Measurements from ENCODE around the gene AKAP13.

AKAP13 gene

DNA sequence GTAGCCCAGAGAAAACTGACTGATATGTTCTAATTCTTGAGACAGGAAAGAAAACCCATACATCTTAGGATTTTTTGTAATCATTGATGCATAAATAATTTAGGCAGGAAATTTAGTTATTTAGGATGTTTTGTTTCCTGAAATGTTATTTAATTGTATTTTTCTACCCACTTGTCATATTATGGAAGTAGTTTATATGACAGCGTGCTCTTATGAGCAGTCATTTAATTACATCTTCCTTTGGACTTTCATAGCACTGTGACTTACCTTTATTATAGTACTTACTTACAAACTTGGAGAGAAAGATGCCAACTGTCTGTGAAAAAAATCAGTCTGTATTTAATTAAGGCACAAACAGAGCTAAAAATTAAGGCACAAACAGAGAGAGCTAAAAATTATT lies 65.0 kb downstream of the AKAP13 start:
- no peak for DNase-seq

DNA sequence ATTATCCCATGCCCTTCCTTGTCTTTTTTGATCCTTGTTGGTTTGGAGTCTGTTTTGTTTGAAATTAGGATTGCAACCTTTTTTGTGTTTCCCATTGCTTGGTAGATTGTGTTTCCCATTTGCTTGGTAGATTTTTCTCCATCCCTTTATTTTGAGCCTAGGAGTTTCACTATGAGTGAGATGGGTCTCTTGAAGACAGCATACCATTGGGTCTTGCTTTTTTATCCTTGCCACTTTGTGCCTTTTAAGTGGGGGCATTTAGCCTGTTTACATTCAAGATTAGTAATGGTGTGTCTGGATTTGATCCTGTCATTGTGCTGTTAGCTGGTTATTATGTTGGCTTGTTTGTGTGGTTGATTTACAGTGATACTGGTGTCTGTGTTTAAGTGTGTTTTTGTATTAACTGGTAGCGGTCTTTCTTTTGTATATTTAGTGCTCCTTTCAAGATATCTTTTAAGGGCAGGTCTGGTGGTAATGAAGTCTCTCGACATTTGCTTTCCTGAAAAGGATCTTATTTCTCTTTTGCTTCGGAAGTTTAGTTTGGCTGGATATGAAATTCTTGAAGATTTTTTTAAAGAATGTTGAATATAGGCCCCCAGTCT lies 70.8 kb downstream of the AKAP13 start:
- no peak for DNase-seq

DNA sequence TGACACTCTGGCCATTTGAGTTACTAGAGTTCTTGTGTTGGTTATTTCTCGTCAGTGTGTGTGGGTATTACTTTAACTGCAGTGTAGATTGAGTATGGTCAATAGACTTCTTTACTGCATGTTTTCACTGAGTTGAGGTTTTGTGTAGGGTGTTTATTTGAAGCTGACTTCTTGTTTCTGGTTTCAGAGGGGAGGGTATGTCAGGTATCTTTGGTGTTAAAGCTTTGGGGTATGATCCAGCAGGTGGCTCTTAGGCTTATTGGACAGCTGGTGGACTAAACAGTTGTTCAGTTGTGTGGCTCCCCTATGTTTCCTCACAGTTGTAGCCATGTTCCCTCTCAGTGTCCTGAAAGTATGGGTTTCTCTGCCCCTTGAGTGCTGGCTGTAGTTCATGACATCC lies 72.0 kb downstream of the AKAP13 start:
- DNase-seq, result no peak

DNA sequence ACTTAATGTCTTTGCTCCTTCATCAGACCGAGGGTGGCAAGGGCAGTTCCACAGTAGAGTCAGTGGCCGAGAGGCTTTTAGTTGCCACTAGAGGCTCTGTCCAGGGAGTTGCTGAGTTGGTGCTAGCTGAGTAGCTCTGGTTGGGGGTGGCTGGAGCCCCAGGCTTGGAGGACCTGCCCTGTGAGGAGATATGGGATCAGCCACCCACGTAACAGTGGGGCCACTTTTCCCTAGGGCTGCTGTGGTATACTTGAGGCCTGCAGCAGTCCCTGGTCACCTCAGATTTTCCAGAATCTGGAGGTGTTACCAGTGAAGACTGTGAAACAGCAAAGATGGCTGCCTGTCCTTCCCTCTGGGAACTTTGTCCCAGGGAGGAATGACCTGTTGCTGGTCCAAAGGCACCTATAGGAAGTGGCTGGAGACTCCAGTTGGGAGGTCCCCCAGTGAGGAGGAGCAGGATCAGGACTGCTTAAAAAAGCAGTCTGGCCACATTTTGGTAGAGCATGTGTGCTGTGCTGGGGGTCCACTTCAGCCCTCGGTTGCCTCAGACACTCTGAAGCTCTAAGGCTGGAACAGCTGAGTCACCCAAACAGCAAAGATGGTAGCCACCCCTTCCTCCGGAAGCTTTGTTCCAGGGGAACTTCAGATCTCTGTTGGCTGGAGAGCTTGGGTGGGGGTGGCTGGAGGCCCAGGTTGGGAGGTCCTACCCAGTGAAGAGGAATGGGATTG lies 72.9 kb downstream of the AKAP13 start:
- DNase-seq, result no peak

DNA sequence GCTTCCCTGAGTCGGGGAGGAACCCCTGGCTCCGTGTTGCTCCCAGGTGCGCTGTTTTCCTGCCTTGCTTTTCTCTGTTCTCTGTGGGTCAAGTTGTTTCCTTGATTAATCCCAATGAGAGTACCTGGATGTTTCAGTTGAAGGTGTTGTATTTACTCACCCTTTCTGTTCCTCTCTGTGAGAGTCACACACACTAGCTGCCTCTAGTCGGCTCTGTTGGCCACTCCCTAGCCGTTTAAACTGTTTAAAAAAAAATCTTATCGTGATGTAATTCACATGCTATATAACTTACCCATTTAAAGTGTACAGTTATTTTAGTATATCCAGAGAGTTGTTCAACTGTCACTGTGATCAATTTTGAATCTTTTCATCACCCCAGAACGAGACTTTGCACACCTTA lies 74.0 kb downstream of the AKAP13 start:
- DNase-seq, result no peak

DNA sequence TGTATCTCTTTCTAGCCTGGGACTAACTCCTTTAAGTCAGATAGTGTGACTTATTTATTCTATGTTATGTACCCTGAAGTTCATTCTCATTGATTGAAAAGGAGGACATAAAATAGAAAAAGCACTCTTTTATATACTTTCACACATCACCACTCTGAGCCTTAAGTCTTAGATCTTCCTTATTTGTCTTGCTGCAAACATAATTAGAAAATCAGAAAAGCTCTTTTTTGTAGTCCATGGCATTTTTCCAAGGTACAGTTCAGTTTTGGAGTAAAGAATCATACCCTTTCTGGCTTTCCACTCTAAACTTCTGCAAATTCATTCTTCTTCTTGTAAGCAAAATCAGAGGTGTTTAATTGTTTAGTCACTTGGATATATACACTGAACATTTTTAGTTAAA lies 75.5 kb downstream of the AKAP13 start:
- no peak for DNase-seq

DNA sequence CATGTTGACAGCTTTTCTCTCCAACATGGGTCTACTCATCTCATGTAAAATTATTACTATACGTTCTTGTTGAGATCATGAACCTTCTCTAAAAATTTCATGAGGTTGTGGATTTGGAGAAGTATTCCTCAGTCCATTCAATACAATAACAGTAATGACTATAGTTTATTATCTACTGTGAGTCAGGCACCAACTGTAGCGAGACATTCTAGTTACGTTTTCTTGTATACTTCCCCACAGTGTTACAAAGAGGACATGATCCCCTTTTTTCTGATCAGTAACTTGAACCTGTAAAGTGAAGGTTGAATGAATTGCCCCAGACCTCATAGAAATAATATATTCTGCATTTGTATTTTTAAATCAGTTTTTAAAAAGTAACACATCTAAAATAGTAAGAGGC lies 76.4 kb downstream of the AKAP13 start:
- DNase-seq, result no peak

DNA sequence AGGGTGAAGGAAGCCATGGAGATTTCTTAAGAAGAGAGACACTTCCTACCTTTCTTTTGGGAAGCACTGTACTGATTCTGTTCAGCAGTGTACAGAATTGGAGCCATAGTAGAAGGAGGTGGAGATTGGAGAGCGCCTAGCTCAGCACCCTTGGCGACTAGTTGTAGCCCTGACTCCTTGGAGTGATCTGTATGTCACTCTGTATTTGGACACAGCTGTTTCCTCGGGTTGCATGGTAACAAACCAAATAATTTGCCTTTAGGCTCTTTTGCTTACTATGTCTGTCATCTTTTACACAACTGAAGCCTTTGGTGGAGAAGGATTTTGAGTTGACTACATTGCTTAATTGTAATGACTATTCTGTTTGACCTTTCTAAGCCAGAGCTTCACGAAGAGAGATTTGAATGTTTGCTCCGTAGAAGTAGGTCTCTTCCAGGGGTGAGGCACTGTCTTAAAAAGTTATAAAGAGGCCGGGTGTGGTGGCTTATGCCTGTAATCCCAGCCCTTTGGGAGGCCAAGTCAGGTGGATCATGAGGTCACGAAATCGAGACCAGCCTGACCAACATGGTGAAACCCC lies 77.1 kb downstream of the AKAP13 start:
- no peak for DNase-seq

DNA sequence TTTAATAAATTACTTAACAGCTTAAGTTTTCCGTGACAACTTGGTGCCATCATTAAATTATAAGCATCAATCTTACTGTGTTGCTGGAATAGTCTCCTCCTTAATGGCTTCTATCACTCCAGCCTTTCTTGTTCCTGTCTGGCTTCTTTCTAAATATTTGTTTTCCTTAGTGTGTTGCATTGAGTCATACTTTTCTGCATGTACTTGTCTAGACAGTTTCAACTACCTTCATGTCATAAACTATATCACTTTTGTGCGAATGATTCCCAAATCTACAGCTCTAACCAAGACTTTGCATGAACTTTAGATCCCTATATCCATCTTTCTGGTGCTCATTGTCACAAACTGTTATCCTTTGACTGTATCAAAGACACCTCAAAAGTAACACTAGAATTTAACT lies 78.4 kb downstream of the AKAP13 start:
- DNase-seq, result no peak

DNA sequence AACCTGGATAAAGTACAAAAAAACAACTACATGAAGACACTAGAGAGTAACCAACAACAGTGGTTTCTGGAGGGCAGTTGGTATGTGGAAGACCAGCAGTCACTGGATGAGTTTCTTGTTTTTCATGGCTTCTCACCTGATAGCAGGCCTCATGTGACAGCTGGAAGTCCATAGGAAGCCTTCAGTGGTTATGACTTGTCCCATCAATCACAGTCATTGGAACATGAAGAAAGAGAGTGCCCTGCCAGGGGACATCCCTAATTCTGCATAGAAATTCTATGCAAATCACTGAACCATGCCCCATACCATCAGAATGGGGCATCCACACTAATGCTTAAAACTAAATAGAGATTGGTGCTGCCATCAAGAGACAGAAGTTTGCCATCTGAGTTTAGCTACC lies 81.6 kb downstream of the AKAP13 start:
- DNase-seq, result no peak

DNA sequence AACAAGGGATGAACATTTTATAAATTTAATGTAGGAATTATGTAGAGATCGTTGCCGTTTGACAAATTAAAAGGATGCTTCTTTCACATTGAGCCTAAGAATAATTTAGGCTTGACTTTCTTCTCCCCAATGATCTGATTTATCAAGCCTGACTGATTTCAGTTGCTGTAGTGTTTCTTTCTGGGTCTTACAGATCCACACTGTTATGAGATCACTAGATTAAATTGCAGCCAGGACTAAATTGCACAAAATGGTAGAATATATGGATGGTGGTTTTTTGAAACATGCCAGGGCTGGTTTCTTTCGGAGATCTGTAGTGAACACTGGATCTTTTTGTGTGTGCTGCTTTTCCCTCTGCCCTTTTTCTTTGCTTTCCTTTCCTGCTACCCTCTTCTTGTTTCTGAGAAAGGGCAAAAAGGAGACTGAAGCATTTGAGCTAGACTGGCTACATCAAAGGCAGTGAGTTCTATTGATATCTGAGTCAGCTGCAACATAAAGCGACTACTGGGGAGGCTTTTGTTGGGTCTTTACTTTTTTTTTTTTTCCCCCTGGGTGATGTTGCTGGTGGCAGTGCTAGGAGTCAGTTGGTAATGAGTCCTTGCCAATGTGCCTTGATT lies 83.0 kb downstream of the AKAP13 start:
- no peak for DNase-seq

DNA sequence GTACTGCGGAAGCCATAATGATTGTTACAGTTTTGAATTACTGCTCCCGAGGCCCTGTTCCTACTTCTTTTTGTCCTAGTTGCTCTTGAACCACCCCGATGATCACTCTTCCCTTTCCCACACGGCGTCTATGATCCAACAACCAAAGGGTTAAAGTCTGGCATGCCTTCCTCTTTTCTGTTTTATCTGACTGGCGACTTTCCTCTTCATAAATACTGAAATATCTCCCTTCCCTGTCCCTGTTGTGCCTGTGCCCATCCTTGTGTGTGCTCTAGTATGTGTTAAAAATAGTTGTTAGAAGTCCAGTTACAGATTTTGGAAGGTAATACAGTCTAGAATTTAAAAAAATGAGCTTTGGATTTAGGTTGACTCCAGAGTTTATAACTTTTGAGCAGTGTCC lies 83.6 kb downstream of the AKAP13 start:
- DNase-seq, result no peak

DNA sequence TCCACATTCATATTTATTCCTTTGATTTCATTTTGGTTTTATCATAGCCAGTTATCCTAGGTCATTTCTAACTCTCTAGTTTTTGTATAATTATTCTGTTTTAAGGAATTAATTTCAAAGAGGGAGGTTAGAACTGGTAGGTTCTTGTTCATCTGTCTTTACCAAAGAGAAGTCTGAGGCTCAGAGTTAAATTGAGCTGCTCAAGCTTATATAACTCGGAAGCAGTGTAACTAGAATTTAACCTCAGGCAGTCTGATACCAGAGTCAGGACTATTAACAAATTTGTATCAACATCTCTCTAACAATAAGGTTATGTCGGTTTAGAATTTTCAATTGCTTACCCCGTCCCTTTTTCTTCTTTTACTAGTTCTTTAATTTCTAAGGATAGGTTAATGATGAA lies 84.1 kb downstream of the AKAP13 start:
- no peak for DNase-seq

DNA sequence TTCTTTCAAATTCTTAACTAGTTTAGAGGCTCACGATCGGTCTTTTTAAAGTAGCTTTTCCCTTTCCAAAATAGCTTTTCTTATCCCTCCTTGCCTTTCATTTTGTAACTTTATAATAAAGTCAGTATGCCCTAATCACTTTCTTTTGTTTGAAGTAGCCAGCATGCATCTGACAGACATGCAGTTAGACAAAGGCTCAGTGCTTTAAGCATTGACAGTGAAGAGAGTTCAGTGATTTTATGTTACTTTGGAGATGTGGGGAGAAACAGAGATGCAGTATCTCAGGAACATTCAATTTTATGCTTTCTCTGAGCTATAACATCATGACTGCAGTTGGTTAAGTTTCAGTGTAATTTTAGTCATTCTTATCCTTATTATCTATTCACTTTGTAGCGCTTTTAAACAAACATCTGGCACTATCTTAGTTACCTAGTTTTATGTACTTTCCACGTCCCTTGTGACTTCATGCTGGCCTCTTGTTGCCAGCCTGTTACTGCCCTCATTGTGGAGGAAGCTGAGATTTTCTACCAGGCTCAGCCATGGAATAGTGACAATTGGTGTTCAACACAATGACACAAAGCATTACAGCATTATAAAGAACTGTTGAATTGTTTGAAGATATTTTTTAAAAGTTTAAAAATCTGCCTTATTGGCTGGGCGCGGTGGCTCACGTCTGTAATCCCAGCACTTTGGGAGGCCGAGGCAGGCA lies 90.3 kb downstream of the AKAP13 start:
- DNase-seq, result no peak

DNA sequence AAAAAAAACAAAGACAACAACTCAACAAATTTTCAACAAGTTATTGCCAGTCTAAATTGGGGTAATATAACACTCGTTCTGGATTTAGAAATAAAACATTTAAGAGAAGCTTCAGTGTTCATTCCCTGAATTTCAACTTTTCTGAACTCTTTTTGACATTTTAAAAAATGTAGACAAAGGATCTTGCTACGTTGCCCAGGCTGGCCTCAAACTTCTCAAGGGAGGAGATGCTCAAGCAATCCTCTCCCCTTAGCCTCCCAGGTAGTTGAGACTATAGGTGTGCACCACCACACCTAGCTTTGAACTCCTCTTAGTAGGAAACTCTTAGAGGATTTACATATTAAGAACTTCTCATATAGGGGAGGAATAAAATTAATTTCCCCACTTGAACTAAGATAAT lies 91.9 kb downstream of the AKAP13 start:
- no peak for DNase-seq

DNA sequence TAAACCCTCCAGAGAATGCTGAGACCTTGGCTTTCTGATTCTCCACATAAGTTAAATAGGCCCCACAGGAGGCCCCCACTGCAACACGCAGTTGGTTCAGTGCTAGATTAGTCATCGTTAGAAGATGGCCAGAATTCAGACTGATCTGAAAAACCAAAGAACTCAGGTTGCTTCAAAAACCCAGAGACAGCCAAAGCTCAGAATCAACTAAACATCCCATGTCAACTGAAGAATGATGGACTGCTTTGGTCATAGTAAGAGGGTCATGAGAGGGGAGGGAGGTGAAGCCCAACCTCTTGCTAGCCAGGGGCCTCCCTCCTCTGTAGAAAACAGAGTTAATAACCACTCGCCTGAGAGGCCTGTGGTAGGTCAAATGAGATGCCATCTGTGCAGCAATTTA lies 93.1 kb downstream of the AKAP13 start:
- no peak for DNase-seq

DNA sequence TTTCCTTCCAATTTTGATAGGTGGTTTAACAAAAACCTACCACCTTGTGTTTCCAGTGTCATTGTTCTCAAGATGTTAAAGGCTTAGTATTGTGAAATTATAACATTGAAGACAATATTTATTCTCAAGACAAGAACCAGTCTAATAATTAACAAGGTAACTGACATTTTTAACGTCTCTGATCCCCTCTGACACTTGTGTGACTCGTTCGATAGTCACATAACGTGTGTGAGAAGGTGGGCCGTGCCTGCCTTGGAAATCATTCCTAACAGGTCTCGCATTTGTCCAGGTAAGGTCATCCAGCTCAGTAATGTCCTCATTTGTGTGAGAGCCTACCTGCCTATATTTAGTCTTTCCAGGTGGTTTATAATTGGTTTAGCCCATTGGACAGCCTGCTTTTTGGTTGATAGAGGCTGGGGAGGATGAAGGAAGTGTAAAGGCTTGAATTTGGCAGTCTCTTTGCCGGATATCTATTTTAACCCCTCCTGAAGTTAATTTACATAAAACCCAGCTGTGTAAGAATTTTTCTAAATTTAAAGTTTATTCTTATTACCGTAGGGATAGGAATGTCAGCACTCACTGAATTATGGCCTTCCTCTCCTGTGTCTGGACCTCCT lies 94.4 kb downstream of the AKAP13 start:
- no peak for DNase-seq

DNA sequence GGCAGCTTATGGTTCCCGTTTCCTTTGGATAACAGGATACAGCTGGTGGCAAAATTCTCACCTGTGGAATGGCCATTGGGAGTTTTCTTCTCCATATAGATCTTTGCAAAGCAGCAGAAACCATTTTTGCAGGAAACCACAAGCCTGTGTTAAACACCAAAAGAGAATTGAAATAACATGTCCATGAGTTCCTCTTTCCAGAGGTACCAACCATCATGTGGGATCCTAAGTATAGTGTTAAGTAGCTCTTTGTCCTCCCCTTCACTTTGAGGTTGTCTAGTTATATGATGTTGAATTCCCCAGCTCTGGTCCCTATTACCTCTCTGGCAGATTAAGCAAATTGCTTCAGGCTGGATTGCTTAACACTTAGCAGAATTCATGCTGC lies 94.9 kb downstream of the AKAP13 start:
- no peak for DNase-seq

DNA sequence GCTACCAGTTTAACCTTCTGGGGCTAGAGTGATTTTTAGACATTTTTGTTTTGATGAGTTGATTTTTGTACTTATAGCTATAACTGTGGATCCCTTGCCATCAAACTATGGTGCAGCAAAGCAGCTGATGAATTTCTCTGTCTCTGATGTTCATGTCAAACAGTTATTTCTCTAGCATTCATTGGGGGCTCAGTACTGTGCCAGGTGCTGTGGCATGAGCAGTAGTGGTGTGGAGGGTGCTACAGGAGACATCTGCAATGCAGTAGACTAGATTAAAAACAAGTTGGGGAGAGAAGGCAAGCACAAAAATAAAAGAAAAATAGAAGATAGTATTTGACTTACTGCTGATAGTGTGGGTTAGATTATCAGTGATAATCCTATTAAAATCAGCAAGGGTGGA lies 95.3 kb downstream of the AKAP13 start:
- DNase-seq, result no peak

DNA sequence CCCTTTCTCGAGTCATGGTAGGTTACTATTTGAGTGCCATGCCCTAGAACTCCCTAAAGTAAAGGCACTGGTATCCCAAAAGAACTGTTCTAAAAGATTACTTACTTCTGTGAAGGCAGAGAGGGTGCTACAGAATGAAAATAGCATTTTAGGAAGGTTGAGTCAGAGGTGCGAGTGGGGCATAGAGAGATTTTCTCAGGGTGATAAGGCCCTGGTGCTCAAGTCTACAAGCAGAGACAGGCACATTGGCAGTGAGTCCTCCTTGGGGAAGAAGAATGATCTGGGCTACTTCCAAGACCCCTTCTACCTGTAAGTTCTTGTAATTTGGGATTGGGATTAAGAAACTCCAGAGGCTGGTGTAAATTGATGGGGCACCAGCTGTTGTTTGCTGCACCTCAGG lies 96.7 kb downstream of the AKAP13 start:
- no peak for DNase-seq

DNA sequence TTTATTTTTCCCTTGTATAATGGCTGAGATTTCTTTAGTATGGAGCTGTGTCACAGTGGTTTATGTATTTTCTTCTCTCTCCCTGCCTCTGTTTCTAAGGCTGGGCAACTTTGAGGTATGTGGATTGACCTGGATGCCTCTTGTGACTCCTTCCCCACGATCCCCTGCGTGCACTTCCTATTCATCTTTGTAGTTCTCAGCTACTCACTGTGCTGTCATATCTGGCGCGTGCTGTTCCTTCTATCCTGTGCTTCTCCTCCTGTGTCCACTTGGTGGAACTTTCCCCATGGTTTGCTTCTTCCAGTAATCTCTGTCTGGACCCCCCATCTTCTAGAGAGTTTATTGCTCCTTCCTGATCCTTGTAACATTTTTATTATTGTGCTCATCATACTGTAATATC lies 97.3 kb downstream of the AKAP13 start:
- no peak for DNase-seq

DNA sequence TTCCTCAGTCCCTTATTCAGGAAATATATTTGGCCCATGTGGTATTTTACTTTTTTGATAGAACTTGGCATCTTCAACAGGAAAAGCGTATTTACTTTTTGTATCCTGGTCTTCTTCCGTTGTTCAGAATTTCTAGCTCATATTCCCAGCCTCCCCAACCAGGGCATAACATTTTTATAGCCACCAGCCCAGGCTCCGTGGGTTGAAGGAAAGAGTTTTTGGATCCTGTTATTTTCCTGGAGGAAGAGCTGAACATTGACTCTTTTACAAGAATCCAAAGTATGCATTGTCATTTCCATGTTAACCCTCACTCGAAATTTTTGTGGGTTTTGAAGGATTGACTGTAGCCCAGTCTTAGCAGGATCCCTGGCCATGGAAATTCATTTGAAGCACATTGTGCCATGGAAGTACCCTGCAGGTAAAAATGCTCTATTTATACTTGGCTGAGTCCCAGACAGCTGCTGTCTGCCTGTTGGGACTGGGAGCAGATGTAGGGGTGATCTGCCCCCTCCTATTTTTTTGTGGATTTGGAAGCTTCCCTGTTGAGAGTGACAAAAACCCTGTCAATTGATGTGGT lies 98.8 kb downstream of the AKAP13 start:
- no peak for DNase-seq

DNA sequence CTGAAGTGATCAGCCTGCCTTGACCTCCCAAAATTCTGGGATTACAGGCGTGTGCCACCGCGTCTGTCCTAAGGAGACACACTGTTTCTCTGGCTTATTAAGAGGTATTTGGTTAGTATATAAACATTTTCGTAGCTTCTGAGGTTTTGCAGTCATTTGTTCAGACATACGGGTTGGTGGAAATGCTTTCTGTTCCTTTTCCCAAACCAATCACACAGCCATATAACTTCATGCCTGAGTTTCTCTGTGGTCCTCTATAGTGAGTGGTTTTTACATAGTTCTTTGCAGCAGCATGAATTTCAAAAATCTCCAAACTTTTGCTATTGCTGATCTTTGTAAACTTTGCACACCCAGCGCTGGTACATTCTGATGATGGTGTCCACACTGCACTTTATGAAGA lies 100.5 kb downstream of the AKAP13 start:
- no peak for DNase-seq
